GM20431 (cell line): Measurements from ENCODE around the gene STK11.

Source experiments
- in situ Hi-C: fragments of 300-500 bp; cut with MseI, MboI; formaldehyde crosslinking; loops from one replicate; pipeline ENCODE4 v1.15.0; 2020; ENCODE audit warnings: low sequenced_read_pairs; ENCODE audit not compliant: unreplicated experiment

STK11 gene

GRCh38 chr19:1234051-1234954 lies 28.7 kb downstream of the STK11 start:
- in situ Hi-C loops = no loop called here

GRCh38 chr19:1234955-1235380 lies 29.4 kb downstream of the STK11 start:
- in situ Hi-C loops = no loop called here

- in situ Hi-C loops = no loop called here
Observed at GRCh38 chr19:1235625-1236538, 30.3 kb downstream of the STK11 start.

- in situ Hi-C loops = no loop called here
Observed at GRCh38 chr19:1236576-1236975, 31.0 kb downstream of the STK11 start.

- in situ Hi-C loops = no loop called here
Observed at GRCh38 chr19:1237027-1237659, 31.6 kb downstream of the STK11 start.

GRCh38 chr19:1237754-1238368 lies 32.3 kb downstream of the STK11 start, which contains the start of gene CBARP:
CBARP (minus strand) TSS chr19:1238005; CDS start chr19:1236100, 1,905 bp downstream.
- in situ Hi-C loops = no loop called here

- in situ Hi-C loops = no loop called here
Observed at GRCh38 chr19:1238369-1239303, 33.1 kb downstream of the STK11 start.

- in situ Hi-C loops = no loop called here
Observed at GRCh38 chr19:1239420-1239795, 33.8 kb downstream of the STK11 start.

- in situ Hi-C loops = no loop called here
Observed at GRCh38 chr19:1239796-1240737, 34.5 kb downstream of the STK11 start.

- in situ Hi-C loops = no loop called here
Observed at GRCh38 chr19:1240925-1241324, 35.3 kb downstream of the STK11 start.

GRCh38 chr19:1241417-1242095 lies 36.0 kb downstream of the STK11 start, which contains the start of gene ATP5F1D:
ATP5F1D (plus strand) TSS chr19:1241751; CDS start chr19:1241851, 100 bp downstream.
- in situ Hi-C loops = no loop called here

GRCh38 chr19:1243768-1244692 lies 38.5 kb downstream of the STK11 start:
- in situ Hi-C loops = no loop called here

- in situ Hi-C loops = no loop called here
Observed at GRCh38 chr19:1244693-1245451, 39.3 kb downstream of the STK11 start.

GRCh38 chr19:1245494-1246264 lies 40.1 kb downstream of the STK11 start:
- in situ Hi-C loops = no loop called here
